GM12878 (cell line): Measurements from ENCODE around the gene AOAH.

Source experiments
- CHD1 ChIP-seq: IDR thresholded peaks from 2 replicates; pipeline ENCODE4 v1.6.1; 2012; ENCODE audit warnings: low read depth, low read length, improper control_type of control experiment
- CTCF ChIP-seq, 3 experiments: IDR thresholded peaks in 2 of 3; conservative IDR thresholded peaks in 1 of 3; 2 replicates each; pipeline ENCODE4 v1.5.1; 2011; ENCODE audit warnings: low read depth in 3 of 3, low read length in 3 of 3, mild to moderate bottlenecking in 3 of 3, control low read depth in 2 of 3, moderate library complexity in 2 of 3, inconsistent platforms in 1 of 3, mixed read lengths in 1 of 3; ENCODE audit not compliant: control insufficient read depth in 2 of 3, insufficient read depth in 1 of 3; ENCODE audit errors: extremely low read depth in 1 of 3
- EP300 ChIP-seq, 2 experiments: fragments of 150-350 bp in 1 of 2; IDR thresholded peaks; 2 replicates each; pipeline ENCODE4 v1.6.1; 2011 to 2012; ENCODE audit warnings: low read depth in 2 of 2, low read length in 2 of 2, borderline replicate concordance in 1 of 2, improper control_type of control experiment in 1 of 2, inconsistent platforms in 1 of 2; ENCODE audit not compliant: control insufficient read depth in 1 of 2
- EZH2 ChIP-seq: IDR thresholded peaks from 2 replicates; pipeline ENCODE4 v1.6.1; 2012; ENCODE audit warnings: low read depth, mild to moderate bottlenecking, control low read depth, inconsistent platforms, low read length, borderline replicate concordance; ENCODE audit not compliant: control insufficient read depth
- KDM1A ChIP-seq: fragments of 200-600 bp; sonication (generic); IDR thresholded peaks from 2 replicates; pipeline ENCODE4 v1.6.1; 2016; ENCODE audit warnings: borderline replicate concordance
- MLLT1 ChIP-seq: fragments of 450-650 bp; IDR thresholded peaks from 2 replicates; pipeline ENCODE4 v1.6.1; 2016; ENCODE audit warnings: mild to moderate bottlenecking
- POLR2A ChIP-seq: IDR thresholded peaks from 2 replicates; pipeline ENCODE4 v1.6.1; 2011; ENCODE audit warnings: low read depth, mild to moderate bottlenecking, low read length
- POLR2AphosphoS5 ChIP-seq: IDR thresholded peaks from 2 replicates; pipeline ENCODE4 v1.6.1; 2011; ENCODE audit warnings: mild to moderate bottlenecking, low read length, inconsistent platforms
- RAD21 ChIP-seq: IDR thresholded peaks from 2 replicates; pipeline ENCODE4 v1.6.1; 2011; ENCODE audit warnings: mild to moderate bottlenecking, low read depth, low read length, moderate library complexity; ENCODE audit not compliant: insufficient read depth
- SIN3A ChIP-seq: IDR thresholded peaks from 2 replicates; pipeline ENCODE4 v1.6.1; 2012; ENCODE audit warnings: low read depth, low read length, improper control_type of control experiment
- SUZ12 ChIP-seq: fragments of 200-600 bp; sonication (generic); IDR thresholded peaks from one replicate; pipeline ENCODE4 v1.6.1; 2018; ENCODE audit warnings: antibody characterized with exemption, mild to moderate bottlenecking; ENCODE audit not compliant: unreplicated experiment
- TCF12 ChIP-seq: IDR thresholded peaks from 2 replicates; pipeline ENCODE4 v1.6.1; 2011; ENCODE audit warnings: low read depth, mild to moderate bottlenecking, low read length
- TF ChIP-seq, protein P1 (sequence below): fragments of 450-650 bp; IDR thresholded peaks from 2 replicates; pipeline ENCODE4 v1.6.1; 2014; ENCODE audit warnings: mild to moderate bottlenecking
- TF ChIP-seq, protein P2 (sequence below): fragments of 450-650 bp; IDR thresholded peaks from 2 replicates; pipeline ENCODE4 v1.6.1; 2017; ENCODE audit warnings: mild to moderate bottlenecking

GRCh38 chr7:36730046-36730445, 5.8 kb upstream of the AOAH start:
- no peak for TF ChIP-seq RAD21
- TF ChIP-seq CTCF (IDR thresholded peaks at IDR 0.05 in 2 of 3, conservative IDR thresholded peaks at IDR 0.05 in 1 of 3; ENCODE audit: control insufficient read depth in 2 of 3, extremely low read depth in 1 of 3, insufficient read depth in 1 of 3, low read depth in 3 of 3, low read length in 3 of 3), result no peak
- TF ChIP-seq MLLT1, result no peak
- no peak for TF ChIP-seq POLR2AphosphoS5
- TF ChIP-seq, protein P1, sequence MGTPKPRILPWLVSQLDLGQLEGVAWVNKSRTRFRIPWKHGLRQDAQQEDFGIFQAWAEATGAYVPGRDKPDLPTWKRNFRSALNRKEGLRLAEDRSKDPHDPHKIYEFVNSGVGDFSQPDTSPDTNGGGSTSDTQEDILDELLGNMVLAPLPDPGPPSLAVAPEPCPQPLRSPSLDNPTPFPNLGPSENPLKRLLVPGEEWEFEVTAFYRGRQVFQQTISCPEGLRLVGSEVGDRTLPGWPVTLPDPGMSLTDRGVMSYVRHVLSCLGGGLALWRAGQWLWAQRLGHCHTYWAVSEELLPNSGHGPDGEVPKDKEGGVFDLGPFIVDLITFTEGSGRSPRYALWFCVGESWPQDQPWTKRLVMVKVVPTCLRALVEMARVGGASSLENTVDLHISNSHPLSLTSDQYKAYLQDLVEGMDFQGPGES, result no peak
- no peak for TF ChIP-seq SIN3A
- no peak for TF ChIP-seq KDM1A
- TF ChIP-seq EP300 (IDR thresholded peaks at IDR 0.05; ENCODE audit: borderline replicate concordance in 1 of 2, control insufficient read depth in 1 of 2, low read depth in 2 of 2, low read length in 2 of 2), result no peak
- TF ChIP-seq CHD1, result no peak
- no peak for TF ChIP-seq SUZ12
- TF ChIP-seq, protein P2, sequence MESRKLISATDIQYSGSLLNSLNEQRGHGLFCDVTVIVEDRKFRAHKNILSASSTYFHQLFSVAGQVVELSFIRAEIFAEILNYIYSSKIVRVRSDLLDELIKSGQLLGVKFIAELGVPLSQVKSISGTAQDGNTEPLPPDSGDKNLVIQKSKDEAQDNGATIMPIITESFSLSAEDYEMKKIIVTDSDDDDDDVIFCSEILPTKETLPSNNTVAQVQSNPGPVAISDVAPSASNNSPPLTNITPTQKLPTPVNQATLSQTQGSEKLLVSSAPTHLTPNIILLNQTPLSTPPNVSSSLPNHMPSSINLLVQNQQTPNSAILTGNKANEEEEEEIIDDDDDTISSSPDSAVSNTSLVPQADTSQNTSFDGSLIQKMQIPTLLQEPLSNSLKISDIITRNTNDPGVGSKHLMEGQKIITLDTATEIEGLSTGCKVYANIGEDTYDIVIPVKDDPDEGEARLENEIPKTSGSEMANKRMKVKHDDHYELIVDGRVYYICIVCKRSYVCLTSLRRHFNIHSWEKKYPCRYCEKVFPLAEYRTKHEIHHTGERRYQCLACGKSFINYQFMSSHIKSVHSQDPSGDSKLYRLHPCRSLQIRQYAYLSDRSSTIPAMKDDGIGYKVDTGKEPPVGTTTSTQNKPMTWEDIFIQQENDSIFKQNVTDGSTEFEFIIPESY, result no peak
- no peak for TF ChIP-seq TCF12
- no peak for TF ChIP-seq EZH2
- no peak for TF ChIP-seq POLR2A
